Right lobe of liver (tissue), 4 donors: Measurements from ENCODE around the gene CDKN2D.

Experiments
- CTCF ChIP-seq, 4 donors: fragments of 200-600 bp in 3 of 4; fragments of 450-650 bp in 1 of 4; IDR thresholded peaks; one replicate each; pipeline versions ENCODE4 v1.5.1 to v1.8.0; 2016 to 2022; ENCODE audit warnings: antibody characterized with exemption in 4 of 4, mild to moderate bottlenecking in 2 of 4
- POLR2A ChIP-seq: fragments of 450-650 bp; IDR thresholded peaks from one replicate; pipeline ENCODE4 v1.6.1; 2017; ENCODE audit warnings: antibody characterized with exemption, mild to moderate bottlenecking
- donor health status: DM: no; HTN: no; CAD: no.
- donor health status: DM: no; HTN: no; CAD: no.
- donor health status: DM: no; HTN: yes; CAD: no.

DNA sequence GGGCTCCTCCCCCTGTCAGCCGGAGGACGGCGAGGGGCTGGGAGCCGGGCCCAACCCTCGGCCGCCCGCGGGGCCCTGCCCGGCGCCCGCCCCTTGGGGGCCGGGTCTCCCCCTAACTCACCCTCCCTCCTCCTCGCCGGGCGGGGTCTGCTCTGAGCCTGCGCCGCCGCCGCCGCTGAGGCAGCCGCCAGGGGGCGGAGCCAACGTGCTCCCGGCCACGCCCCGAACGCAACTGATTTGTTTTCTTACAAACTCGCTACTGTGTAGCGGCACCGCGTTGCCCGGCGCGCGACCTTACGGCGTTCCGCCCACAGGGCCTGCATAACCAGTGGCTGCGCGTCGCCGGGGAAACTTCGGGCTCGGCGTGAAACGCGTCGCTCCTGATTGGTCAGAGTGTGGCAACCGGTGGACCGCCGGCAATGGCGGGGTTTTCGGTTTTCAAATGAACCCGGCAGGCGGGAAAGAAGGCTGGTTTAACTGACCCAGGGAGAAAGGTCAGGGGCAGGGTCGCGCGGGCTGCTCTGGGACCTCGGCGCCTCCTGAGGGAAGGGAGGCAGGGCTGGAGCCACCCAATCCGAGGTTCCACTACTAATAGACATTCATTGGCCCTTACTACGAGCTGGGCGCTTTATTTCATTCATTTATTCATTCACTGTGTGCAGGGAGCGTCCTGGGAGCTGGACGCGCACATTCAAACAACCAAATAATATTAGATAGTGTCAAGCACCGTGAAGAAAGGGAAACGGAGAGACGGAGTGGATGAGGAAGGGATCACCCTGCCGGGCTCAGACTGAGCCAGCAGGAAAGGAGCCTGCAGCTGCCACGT lies at the start of gene CDKN2D:
- TF ChIP-seq CTCF (IDR thresholded peaks at IDR 0.05) (peak in 3 of 4 donors; percentile 27 to 50 (median 39)), POLR2A (peak; percentile 83)
